NAMALWA (cell line): ENCODE data around the gene SIRT5.

ENCODE experiments used
- DNase-seq: peaks from one replicate; pipeline ENCODE4 v3.0.0-alpha.2; 2015; ENCODE audit warnings: low spot score

The SIRT5 gene

GRCh38 chr6:13574571-13575376 is at the start of gene SIRT5:
TSS of gene SIRT5 (plus strand) at chr6:13574601. CDS start at chr6:13584111, 9,510 bp downstream.
- DNase-seq = peak; percentile 93

GRCh38 chr6:13524801-13525508 is 49.4 kb upstream of the SIRT5 start:
- peak; percentile 45 for DNase-seq

- DNase-seq = no peak
These were observed 48.1 kb upstream of the SIRT5 start for GRCh38 chr6:13526357-13526726.

GRCh38 chr6:13526727-13527670 is 47.4 kb upstream of the SIRT5 start:
- peak; percentile 97 for DNase-seq

GRCh38 chr6:13527671-13528056 is 46.7 kb upstream of the SIRT5 start:
- peak; percentile 30 for DNase-seq

- DNase-seq = peak; percentile 51
These were observed 46.2 kb upstream of the SIRT5 start for GRCh38 chr6:13528232-13528631.

- no peak for DNase-seq
These were observed 45.5 kb upstream of the SIRT5 start for GRCh38 chr6:13528777-13529343.

- no peak for DNase-seq
These were observed 42.4 kb upstream of the SIRT5 start for GRCh38 chr6:13531956-13532355.

GRCh38 chr6:13534536-13534935 is 39.9 kb upstream of the SIRT5 start:
- no peak for DNase-seq

GRCh38 chr6:13535306-13535705 is 39.1 kb upstream of the SIRT5 start:
- DNase-seq = no peak

GRCh38 chr6:13536796-13537526 is 37.4 kb upstream of the SIRT5 start:
- DNase-seq = no peak

GRCh38 chr6:13537527-13537897 is 36.9 kb upstream of the SIRT5 start:
- DNase-seq = no peak

GRCh38 chr6:13538084-13538483 is 36.3 kb upstream of the SIRT5 start:
- peak; percentile 76 for DNase-seq

GRCh38 chr6:13538600-13538999 is 35.8 kb upstream of the SIRT5 start:
- no peak for DNase-seq

GRCh38 chr6:13539572-13539971 is 34.8 kb upstream of the SIRT5 start:
- DNase-seq = peak; percentile 29

- DNase-seq = no peak
These were observed 32.9 kb upstream of the SIRT5 start for GRCh38 chr6:13541496-13541895.

- no peak for DNase-seq
These were observed 29.8 kb upstream of the SIRT5 start for GRCh38 chr6:13544454-13545186.

- no peak for DNase-seq
These were observed 28.5 kb upstream of the SIRT5 start for GRCh38 chr6:13545885-13546284.

GRCh38 chr6:13548500-13549210 is 25.7 kb upstream of the SIRT5 start:
- no peak for DNase-seq

GRCh38 chr6:13550656-13551055 is 23.7 kb upstream of the SIRT5 start:
- no peak for DNase-seq
